Activated CD4-positive, alpha-beta memory T cell treated with anti-CD3 and anti-CD28 coated beads, Interleukin-2, amount 10 ng/mL, durations not matched to agents 7 days and 5 days (primary cell): ENCODE data around the gene SPAG9. TPM values are rescaled to one million over a fixed set of nuclear protein-coding genes. Genes with fewer than 3 reads are reported as not detected.

Experiments
- CTCF ChIA-PET: fragments of 350-600 bp; sonication (Branson Sonifier 250); formaldehyde crosslinking; loops from one replicate; lab custom pipeline; 2021; ENCODE audit warnings: antibody characterized with exemption, inconsistent platforms; lab: Charles Lee
- POLR2A ChIA-PET: fragments of 350-600 bp; sonication (Branson Sonifier 250); formaldehyde crosslinking; loops from one replicate; lab custom pipeline; 2021; ENCODE audit warnings: antibody characterized with exemption; lab: Charles Lee
- DNase-seq: peaks from one replicate; pipeline ENCODE4 v3.0.0-alpha.2; 2020
- H3K27ac Mint-ChIP-seq: one replicate; pipeline ENCODE4 v1.8.0; 2021; ENCODE audit warnings: mild to moderate bottlenecking, mixed read lengths
- H3K27me3 Mint-ChIP-seq: one replicate; pipeline ENCODE4 v1.8.0; 2021; ENCODE audit warnings: mixed read lengths
- H3K36me3 Mint-ChIP-seq: one replicate; pipeline ENCODE4 v1.8.0; 2021; ENCODE audit warnings: low read depth, mixed read lengths
- H3K4me1 Mint-ChIP-seq: one replicate; pipeline ENCODE4 v1.8.0; 2021; ENCODE audit warnings: mixed read lengths
- H3K4me3 Mint-ChIP-seq: one replicate; pipeline ENCODE4 v1.8.0; 2021; ENCODE audit warnings: mild to moderate bottlenecking, mixed read lengths
- H3K9me3 Mint-ChIP-seq: one replicate; pipeline ENCODE4 v1.8.0; 2021; ENCODE audit warnings: mixed read lengths
- total RNA-seq, 2 experiments: library from RNA; stranded (reverse); gene quantifications; one replicate each; pipeline ENCODE4 v1.2.3, GENCODE V29; 2021

The SPAG9 gene
- 10 to 100 TPM; 50.9 to 53.0 TPM for total RNA-seq

- peak within 1 kb of the TSS; percentile 96 for H3K27ac Mint-ChIP-seq
- H3K27me3 Mint-ChIP-seq, result no peaks in the 10 kb centered on the region
- ChIA-PET POLR2A (interaction anchor here (0.7 to 4.3 kb wide), 27 partner anchors 10 to 725 kb away, joined by 3 to 40 read pairs (median 3); partner anchors contain the start of genes NME1, NME2, TOB1 and UTP18), CTCF (interaction anchor here (0.9 to 3.1 kb wide), 7 partner anchors 13 to 136 kb away, joined by 3 to 23 read pairs (median 3); partner anchors contain the start of gene NME1)
- H3K36me3 Mint-ChIP-seq, result peaks cover 3% of the 10 kb centered on the region
- H3K9me3 Mint-ChIP-seq, result no peaks in the 10 kb centered on the region
- peaks cover 49% of the 10 kb centered on the region for H3K4me1 Mint-ChIP-seq
- peak within 1 kb of the TSS; percentile 86 for H3K4me3 Mint-ChIP-seq
- DNase-seq, result peak; percentile 92
Measured at GRCh38 chr17:51120739-51121619, at the start of gene SPAG9. Gene SPAG9, minus strand, starts transcription at chr17:51120868. Its CDS starts 212 bp downstream, at chr17:51120656.

- Mint-ChIP-seq H3K27ac (peak overlapping the region; percentile 28), H3K9me3 (no peaks in the 10 kb centered on the region), H3K4me1 (peaks cover 39% of the 10 kb centered on the region), H3K27me3 (no peaks in the 10 kb centered on the region), H3K4me3 (no peak overlapping the region), H3K36me3 (peaks cover 39% of the 10 kb centered on the region)
- ChIA-PET CTCF (no interaction called here), POLR2A (interaction anchor here (1.1 kb wide), 1 partner anchor 117 kb away, joined by 3 read pairs; no protein-coding TSS in a partner anchor)
- no peak for DNase-seq
Measured at GRCh38 chr17:51169340-51169739, 48.7 kb upstream of the SPAG9 start.

- ChIA-PET CTCF (interaction anchor here (1.3 to 1.5 kb wide), 2 partner anchors 14 to 33 kb away, joined by 3 to 7 read pairs; partner anchors contain the start of gene NME1), POLR2A (interaction anchor here (0.9 to 3.0 kb wide), 6 partner anchors 9 to 300 kb away, joined by 3 to 69 read pairs (median 10); partner anchors contain the start of genes NME1, SPAG9, TOB1 and UTP18)
- H3K4me1 Mint-ChIP-seq, result peaks cover 39% of the 10 kb centered on the region
- no peaks in the 10 kb centered on the region for H3K9me3 Mint-ChIP-seq
- H3K4me3 Mint-ChIP-seq, result peak overlapping the region; percentile 79
- H3K36me3 Mint-ChIP-seq, result peaks cover 39% of the 10 kb centered on the region
- H3K27me3 Mint-ChIP-seq, result no peaks in the 10 kb centered on the region
- peak; percentile 72 for DNase-seq
- peak overlapping the region; percentile 81 for H3K27ac Mint-ChIP-seq
Measured at GRCh38 chr17:51166987-51167931, 46.6 kb upstream of the SPAG9 start.

GRCh38 chr17:51166198-51166986 is 45.7 kb upstream of the SPAG9 start, which contains the start of gene NME2:
Gene NME2, plus strand, starts transcription at chr17:51166411. Its CDS starts 420 bp downstream, at chr17:51166831.
- Mint-ChIP-seq H3K27ac (peak within 1 kb of the TSS; percentile 93), H3K4me1 (peaks cover 39% of the 10 kb centered on the region), H3K4me3 (peak within 1 kb of the TSS; percentile 89), H3K27me3 (no peaks in the 10 kb centered on the region), H3K36me3 (peaks cover 43% of the 10 kb centered on the region), H3K9me3 (no peaks in the 10 kb centered on the region)
- POLR2A ChIA-PET, result interaction anchor here (0.9 to 3.0 kb wide), 10 partner anchors 10 to 299 kb away, joined by 3 to 69 read pairs (median 6); partner anchors contain the start of genes NME1, SPAG9, TOB1 and UTP18
- CTCF ChIA-PET, result interaction anchor here (1.0 to 1.5 kb wide), 4 partner anchors 11 to 313 kb away, joined by 3 to 7 read pairs (median 3); partner anchors contain the start of gene NME1
- peak; percentile 73 for DNase-seq

- Mint-ChIP-seq H3K4me3 (peak overlapping the region; percentile 89), H3K36me3 (peaks cover 43% of the 10 kb centered on the region), H3K4me1 (peaks cover 38% of the 10 kb centered on the region)
Measured at GRCh38 chr17:51165680-51166197, 45.1 kb upstream of the SPAG9 start.

GRCh38 chr17:51164911-51165679 is 44.4 kb upstream of the SPAG9 start:
- peaks cover 45% of the 10 kb centered on the region for H3K36me3 Mint-ChIP-seq

More at GRCh38 chr17:51165680-51166197, 45.1 kb upstream of the SPAG9 start:
- no peaks in the 10 kb centered on the region for H3K9me3 Mint-ChIP-seq
- no peak for DNase-seq
- CTCF ChIA-PET, result interaction anchor here (1.0 to 1.5 kb wide), 5 partner anchors 11 to 312 kb away, joined by 3 to 7 read pairs (median 3); partner anchors contain the start of gene NME1
- POLR2A ChIA-PET, result interaction anchor here (0.9 to 3.0 kb wide), 9 partner anchors 11 to 299 kb away, joined by 3 to 69 read pairs (median 8); partner anchors contain the start of genes NME1, SPAG9, TOB1 and UTP18
- peak overlapping the region; percentile 93 for H3K27ac Mint-ChIP-seq
- H3K27me3 Mint-ChIP-seq, result no peaks in the 10 kb centered on the region

GRCh38 chr17:51161541-51161940 is 40.9 kb upstream of the SPAG9 start:
- no peak for DNase-seq
- POLR2A ChIA-PET, result interaction anchor here (1.4 to 2.8 kb wide), 2 partner anchors 8 to 295 kb away, joined by 3 to 14 read pairs; partner anchors contain the start of gene NME1
- H3K9me3 Mint-ChIP-seq, result no peaks in the 10 kb centered on the region
- no peak overlapping the region for H3K27ac Mint-ChIP-seq
- peaks cover 44% of the 10 kb centered on the region for H3K36me3 Mint-ChIP-seq
- H3K27me3 Mint-ChIP-seq, result no peaks in the 10 kb centered on the region
- H3K4me1 Mint-ChIP-seq, result peaks cover 31% of the 10 kb centered on the region
- no peak overlapping the region for H3K4me3 Mint-ChIP-seq
- CTCF ChIA-PET, result no interaction called here

More at GRCh38 chr17:51164911-51165679, 44.4 kb upstream of the SPAG9 start:
- no peaks in the 10 kb centered on the region for H3K9me3 Mint-ChIP-seq
- CTCF ChIA-PET, result interaction anchor here (1.1 to 1.5 kb wide), 4 partner anchors 10 to 165 kb away, joined by 3 to 7 read pairs (median 3); partner anchors contain the start of gene NME1
- POLR2A ChIA-PET, result interaction anchor here (0.9 to 3.0 kb wide), 9 partner anchors 10 to 298 kb away, joined by 3 to 69 read pairs (median 8); partner anchors contain the start of genes NME1, SPAG9, TOB1 and UTP18
- peaks cover 39% of the 10 kb centered on the region for H3K4me1 Mint-ChIP-seq
- DNase-seq, result no peak
- peak overlapping the region; percentile 89 for H3K4me3 Mint-ChIP-seq
- H3K27me3 Mint-ChIP-seq, result no peaks in the 10 kb centered on the region
- H3K27ac Mint-ChIP-seq, result peak overlapping the region; percentile 93

GRCh38 chr17:51159604-51160003 is 38.9 kb upstream of the SPAG9 start:
- DNase-seq, result no peak
- no peak overlapping the region for H3K27ac Mint-ChIP-seq
- H3K36me3 Mint-ChIP-seq, result peaks cover 45% of the 10 kb centered on the region
- no peaks in the 10 kb centered on the region for H3K9me3 Mint-ChIP-seq
- ChIA-PET CTCF (interaction anchor here (1.0 kb wide), 1 partner anchor 307 kb away, joined by 3 read pairs; no protein-coding TSS in a partner anchor), POLR2A (no interaction called here)
- peaks cover 18% of the 10 kb centered on the region for H3K4me1 Mint-ChIP-seq
- no peaks in the 10 kb centered on the region for H3K27me3 Mint-ChIP-seq
- H3K4me3 Mint-ChIP-seq, result no peak overlapping the region

- H3K4me1 Mint-ChIP-seq, result peaks cover 18% of the 10 kb centered on the region
- no peaks in the 10 kb centered on the region for H3K9me3 Mint-ChIP-seq
- no peak for DNase-seq
- no peak overlapping the region for H3K4me3 Mint-ChIP-seq
- POLR2A ChIA-PET, result interaction anchor here (1.3 to 6.0 kb wide), 4 partner anchors 10 to 289 kb away, joined by 4 to 69 read pairs (median 22); partner anchors contain the start of genes NME2, SPAG9 and TOB1
- H3K27me3 Mint-ChIP-seq, result no peaks in the 10 kb centered on the region
- H3K36me3 Mint-ChIP-seq, result peaks cover 25% of the 10 kb centered on the region
- CTCF ChIA-PET, result interaction anchor here (0.7 to 3.9 kb wide), 2 partner anchors 11 to 153 kb away, joined by 3 to 103 read pairs; partner anchors contain the start of gene NME2
- no peak overlapping the region for H3K27ac Mint-ChIP-seq
Measured at GRCh38 chr17:51155416-51155815, 34.7 kb upstream of the SPAG9 start.

GRCh38 chr17:51154176-51154575 is 33.5 kb upstream of the SPAG9 start:
- no peak overlapping the region for H3K4me3 Mint-ChIP-seq
- H3K36me3 Mint-ChIP-seq, result peaks cover 18% of the 10 kb centered on the region
- peaks cover 11% of the 10 kb centered on the region for H3K4me1 Mint-ChIP-seq
- peak; percentile 18 for DNase-seq
- ChIA-PET POLR2A (interaction anchor here (0.5 to 6.0 kb wide), 9 partner anchors 8 to 435 kb away, joined by 3 to 69 read pairs (median 5); partner anchors contain the start of genes LUC7L3, NME2, SPAG9 and TOB1), CTCF (interaction anchor here (0.7 to 3.9 kb wide), 3 partner anchors 34 to 371 kb away, joined by 3 to 103 read pairs (median 3); partner anchors contain the start of gene SPAG9)
- H3K27me3 Mint-ChIP-seq, result no peaks in the 10 kb centered on the region
- H3K9me3 Mint-ChIP-seq, result no peaks in the 10 kb centered on the region
- no peak overlapping the region for H3K27ac Mint-ChIP-seq
